Measurements from ENCODE around the gene CYP4F3. TPM values are rescaled to one million over a fixed set of nuclear protein-coding genes. Genes with fewer than 3 reads are reported as not detected.

CYP4F3 gene
- total and polyA plus RNA-seq, 2 of the 13 experiments (the other 11 are each of a cell fraction or from before 2014, with no cell fraction given): 17.8 to 22.8 TPM

DNA sequence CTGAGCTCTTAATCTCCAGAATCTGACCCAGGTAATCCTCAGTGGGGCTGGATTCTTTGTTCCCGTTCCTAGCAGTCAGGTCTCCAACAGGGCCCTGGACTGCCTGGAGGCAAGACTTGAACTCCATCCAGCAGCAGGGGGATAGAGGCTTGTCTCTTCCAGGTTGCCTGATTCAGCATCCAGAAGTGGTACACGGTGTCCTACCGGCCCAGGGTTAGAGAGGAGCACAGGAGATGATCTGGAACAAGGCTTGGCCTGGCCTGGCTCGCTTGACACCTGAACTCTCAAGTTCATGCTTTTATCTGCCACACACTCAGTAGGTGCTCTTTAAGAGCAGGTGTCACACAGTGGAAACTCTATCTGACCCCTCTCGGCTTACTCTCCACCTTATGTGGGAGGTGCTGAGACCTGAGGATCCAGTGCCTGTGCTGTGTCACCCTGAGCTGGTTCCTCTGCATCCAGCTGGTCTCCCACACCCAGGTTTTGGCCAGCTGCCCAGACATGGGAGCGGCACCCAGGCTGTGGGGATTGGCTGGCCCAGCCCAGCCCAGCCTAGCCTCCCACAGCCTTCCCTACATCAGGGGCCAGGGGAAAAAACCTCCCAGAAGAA, at the start of gene CYP4F3 (continued):
- TF ChIP-seq, protein P1, sequence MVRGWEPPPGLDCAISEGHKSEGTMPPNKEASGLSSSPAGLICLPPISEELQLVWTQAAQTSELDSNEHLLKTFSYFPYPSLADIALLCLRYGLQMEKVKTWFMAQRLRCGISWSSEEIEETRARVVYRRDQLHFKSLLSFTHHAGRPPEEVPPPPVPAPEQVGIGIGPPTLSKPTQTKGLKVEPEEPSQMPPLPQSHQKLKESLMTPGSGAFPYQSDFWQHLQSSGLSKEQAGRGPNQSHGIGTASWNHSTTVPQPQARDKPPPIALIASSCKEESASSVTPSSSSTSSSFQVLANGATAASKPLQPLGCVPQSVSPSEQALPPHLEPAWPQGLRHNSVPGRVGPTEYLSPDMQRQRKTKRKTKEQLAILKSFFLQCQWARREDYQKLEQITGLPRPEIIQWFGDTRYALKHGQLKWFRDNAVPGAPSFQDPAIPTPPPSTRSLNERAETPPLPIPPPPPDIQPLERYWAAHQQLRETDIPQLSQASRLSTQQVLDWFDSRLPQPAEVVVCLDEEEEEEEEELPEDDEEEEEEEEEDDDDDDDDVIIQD (CRISPR knock-in tag; IDR thresholded peaks at IDR 0.05; ENCODE audit: low read depth): no peak
- no peak for TF ChIP-seq ZZZ3 (CRISPR knock-in tag; IDR thresholded peaks at IDR 0.05; ENCODE audit: borderline replicate concordance)
- TF ChIP-seq ZSCAN29 (CRISPR knock-in tag; conservative IDR thresholded peaks at IDR 0.05): no peak
- TF ChIP-seq SIN3B (IDR thresholded peaks at IDR 0.05; ENCODE audit: low read length): no peak
- TF ChIP-seq GATAD2A (CRISPR knock-in tag; IDR thresholded peaks at IDR 0.05): no peak
- no peak for TF ChIP-seq TAF15 (IDR thresholded peaks at IDR 0.05; ENCODE audit: low read depth, low read length, poor library complexity, severe bottlenecking)
- TF ChIP-seq MZF1 (CRISPR knock-in tag; IDR thresholded peaks at IDR 0.05; ENCODE audit: borderline replicate concordance): no peak
- TF ChIP-seq ZNF10 (CRISPR knock-in tag; IDR thresholded peaks at IDR 0.05; ENCODE audit: borderline replicate concordance, low read depth): no peak
- TF ChIP-seq, protein P2, sequence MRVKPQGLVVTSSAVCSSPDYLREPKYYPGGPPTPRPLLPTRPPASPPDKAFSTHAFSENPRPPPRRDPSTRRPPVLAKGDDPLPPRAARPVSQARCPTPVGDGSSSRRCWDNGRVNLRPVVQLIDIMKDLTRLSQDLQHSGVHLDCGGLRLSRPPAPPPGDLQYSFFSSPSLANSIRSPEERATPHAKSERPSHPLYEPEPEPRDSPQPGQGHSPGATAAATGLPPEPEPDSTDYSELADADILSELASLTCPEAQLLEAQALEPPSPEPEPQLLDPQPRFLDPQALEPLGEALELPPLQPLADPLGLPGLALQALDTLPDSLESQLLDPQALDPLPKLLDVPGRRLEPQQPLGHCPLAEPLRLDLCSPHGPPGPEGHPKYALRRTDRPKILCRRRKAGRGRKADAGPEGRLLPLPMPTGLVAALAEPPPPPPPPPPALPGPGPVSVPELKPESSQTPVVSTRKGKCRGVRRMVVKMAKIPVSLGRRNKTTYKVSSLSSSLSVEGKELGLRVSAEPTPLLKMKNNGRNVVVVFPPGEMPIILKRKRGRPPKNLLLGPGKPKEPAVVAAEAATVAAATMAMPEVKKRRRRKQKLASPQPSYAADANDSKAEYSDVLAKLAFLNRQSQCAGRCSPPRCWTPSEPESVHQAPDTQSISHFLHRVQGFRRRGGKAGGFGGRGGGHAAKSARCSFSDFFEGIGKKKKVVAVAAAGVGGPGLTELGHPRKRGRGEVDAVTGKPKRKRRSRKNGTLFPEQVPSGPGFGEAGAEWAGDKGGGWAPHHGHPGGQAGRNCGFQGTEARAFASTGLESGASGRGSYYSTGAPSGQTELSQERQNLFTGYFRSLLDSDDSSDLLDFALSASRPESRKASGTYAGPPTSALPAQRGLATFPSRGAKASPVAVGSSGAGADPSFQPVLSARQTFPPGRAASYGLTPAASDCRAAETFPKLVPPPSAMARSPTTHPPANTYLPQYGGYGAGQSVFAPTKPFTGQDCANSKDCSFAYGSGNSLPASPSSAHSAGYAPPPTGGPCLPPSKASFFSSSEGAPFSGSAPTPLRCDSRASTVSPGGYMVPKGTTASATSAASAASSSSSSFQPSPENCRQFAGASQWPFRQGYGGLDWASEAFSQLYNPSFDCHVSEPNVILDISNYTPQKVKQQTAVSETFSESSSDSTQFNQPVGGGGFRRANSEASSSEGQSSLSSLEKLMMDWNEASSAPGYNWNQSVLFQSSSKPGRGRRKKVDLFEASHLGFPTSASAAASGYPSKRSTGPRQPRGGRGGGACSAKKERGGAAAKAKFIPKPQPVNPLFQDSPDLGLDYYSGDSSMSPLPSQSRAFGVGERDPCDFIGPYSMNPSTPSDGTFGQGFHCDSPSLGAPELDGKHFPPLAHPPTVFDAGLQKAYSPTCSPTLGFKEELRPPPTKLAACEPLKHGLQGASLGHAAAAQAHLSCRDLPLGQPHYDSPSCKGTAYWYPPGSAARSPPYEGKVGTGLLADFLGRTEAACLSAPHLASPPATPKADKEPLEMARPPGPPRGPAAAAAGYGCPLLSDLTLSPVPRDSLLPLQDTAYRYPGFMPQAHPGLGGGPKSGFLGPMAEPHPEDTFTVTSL (CRISPR knock-in tag; IDR thresholded peaks at IDR 0.05; ENCODE audit: borderline replicate concordance): no peak
- TF ChIP-seq HOXA7 (CRISPR knock-in tag; IDR thresholded peaks at IDR 0.05): no peak
- TF ChIP-seq ZNF776 (CRISPR knock-in tag; IDR thresholded peaks at IDR 0.05): no peak
- TF ChIP-seq ZNF138 (CRISPR knock-in tag; IDR thresholded peaks at IDR 0.05; ENCODE audit: low read depth): no peak
- no peak for TF ChIP-seq ZNF510 (CRISPR knock-in tag; IDR thresholded peaks at IDR 0.05; ENCODE audit: low read depth)
- peak; percentile 63; the same call in 1 of the 2 replicates for TF ChIP-seq SP4 (CRISPR knock-in tag; IDR thresholded peaks at IDR 0.05)
- no peak for TF ChIP-seq ZNF788 (CRISPR knock-in tag; IDR thresholded peaks at IDR 0.05; ENCODE audit: borderline replicate concordance)
- TF ChIP-seq, protein P3, sequence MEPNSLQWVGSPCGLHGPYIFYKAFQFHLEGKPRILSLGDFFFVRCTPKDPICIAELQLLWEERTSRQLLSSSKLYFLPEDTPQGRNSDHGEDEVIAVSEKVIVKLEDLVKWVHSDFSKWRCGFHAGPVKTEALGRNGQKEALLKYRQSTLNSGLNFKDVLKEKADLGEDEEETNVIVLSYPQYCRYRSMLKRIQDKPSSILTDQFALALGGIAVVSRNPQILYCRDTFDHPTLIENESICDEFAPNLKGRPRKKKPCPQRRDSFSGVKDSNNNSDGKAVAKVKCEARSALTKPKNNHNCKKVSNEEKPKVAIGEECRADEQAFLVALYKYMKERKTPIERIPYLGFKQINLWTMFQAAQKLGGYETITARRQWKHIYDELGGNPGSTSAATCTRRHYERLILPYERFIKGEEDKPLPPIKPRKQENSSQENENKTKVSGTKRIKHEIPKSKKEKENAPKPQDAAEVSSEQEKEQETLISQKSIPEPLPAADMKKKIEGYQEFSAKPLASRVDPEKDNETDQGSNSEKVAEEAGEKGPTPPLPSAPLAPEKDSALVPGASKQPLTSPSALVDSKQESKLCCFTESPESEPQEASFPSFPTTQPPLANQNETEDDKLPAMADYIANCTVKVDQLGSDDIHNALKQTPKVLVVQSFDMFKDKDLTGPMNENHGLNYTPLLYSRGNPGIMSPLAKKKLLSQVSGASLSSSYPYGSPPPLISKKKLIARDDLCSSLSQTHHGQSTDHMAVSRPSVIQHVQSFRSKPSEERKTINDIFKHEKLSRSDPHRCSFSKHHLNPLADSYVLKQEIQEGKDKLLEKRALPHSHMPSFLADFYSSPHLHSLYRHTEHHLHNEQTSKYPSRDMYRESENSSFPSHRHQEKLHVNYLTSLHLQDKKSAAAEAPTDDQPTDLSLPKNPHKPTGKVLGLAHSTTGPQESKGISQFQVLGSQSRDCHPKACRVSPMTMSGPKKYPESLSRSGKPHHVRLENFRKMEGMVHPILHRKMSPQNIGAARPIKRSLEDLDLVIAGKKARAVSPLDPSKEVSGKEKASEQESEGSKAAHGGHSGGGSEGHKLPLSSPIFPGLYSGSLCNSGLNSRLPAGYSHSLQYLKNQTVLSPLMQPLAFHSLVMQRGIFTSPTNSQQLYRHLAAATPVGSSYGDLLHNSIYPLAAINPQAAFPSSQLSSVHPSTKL (CRISPR knock-in tag; IDR thresholded peaks at IDR 0.05): no peak
- no peak; the same call in 1 of the 2 replicates for TF ChIP-seq ZSCAN25 (CRISPR knock-in tag; IDR thresholded peaks at IDR 0.05)
- no peak for TF ChIP-seq ZNF382 (CRISPR knock-in tag; IDR thresholded peaks at IDR 0.05; ENCODE audit: borderline replicate concordance)
- TF ChIP-seq SALL1 (CRISPR knock-in tag; IDR thresholded peaks at IDR 0.05): no peak
- TF ChIP-seq ZNF83 (CRISPR knock-in tag; IDR thresholded peaks at IDR 0.05; ENCODE audit: borderline replicate concordance): no peak; the same call in 1 of the 2 replicates

Data from HepG2 (cell line).